ENCODE results near the gene FAM3A.
"Not testable (repeated sequence)": the region's sequence is repeated elsewhere in the genome, so short reads cannot be mapped to it uniquely, and the experiment has no call there.

DNA sequence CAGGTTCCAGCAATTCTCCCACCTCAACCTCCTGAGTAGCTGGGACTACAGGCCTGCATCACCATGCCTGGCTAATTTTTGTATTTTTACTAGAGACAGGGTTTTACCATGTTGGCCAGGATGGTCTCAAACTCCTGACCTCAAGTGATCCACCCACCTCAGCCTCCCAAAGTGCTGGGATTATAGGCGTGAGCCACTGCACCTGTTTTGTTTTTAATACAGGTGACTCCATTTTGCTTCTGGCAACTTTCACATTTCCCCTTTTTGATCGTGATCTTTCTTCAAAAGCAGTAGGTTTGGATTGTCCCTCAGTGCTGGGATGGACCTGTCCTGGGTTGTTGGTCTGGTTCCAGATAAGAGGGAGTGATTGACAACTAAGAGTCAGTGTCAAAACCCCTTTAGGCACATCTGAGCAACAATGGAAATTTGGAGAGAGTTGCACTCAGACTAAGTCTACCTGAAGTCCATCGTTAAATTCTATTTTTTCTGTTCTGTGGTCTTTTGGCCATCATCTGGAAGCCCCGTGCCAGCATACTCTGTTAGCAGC lies 19.4 kb downstream of the FAM3A start:
- TF ChIP-seq, protein P1, sequence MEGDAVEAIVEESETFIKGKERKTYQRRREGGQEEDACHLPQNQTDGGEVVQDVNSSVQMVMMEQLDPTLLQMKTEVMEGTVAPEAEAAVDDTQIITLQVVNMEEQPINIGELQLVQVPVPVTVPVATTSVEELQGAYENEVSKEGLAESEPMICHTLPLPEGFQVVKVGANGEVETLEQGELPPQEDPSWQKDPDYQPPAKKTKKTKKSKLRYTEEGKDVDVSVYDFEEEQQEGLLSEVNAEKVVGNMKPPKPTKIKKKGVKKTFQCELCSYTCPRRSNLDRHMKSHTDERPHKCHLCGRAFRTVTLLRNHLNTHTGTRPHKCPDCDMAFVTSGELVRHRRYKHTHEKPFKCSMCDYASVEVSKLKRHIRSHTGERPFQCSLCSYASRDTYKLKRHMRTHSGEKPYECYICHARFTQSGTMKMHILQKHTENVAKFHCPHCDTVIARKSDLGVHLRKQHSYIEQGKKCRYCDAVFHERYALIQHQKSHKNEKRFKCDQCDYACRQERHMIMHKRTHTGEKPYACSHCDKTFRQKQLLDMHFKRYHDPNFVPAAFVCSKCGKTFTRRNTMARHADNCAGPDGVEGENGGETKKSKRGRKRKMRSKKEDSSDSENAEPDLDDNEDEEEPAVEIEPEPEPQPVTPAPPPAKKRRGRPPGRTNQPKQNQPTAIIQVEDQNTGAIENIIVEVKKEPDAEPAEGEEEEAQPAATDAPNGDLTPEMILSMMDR (IDR thresholded peaks at IDR 0.05 in 2 of 3, conservative IDR thresholded peaks at IDR 0.05 in 1 of 3; ENCODE audit: control insufficient read depth in 2 of 3, extremely low read depth in 1 of 3, insufficient read depth in 1 of 3, low read depth in 3 of 3, low read length in 3 of 3) = not testable (repeated sequence)
- TF ChIP-seq ZNF384 (IDR thresholded peaks at IDR 0.05; ENCODE audit: borderline replicate concordance, low read depth, low read length); FOXM1 (IDR thresholded peaks at IDR 0.05; ENCODE audit: low read depth, low read length): not testable (repeated sequence)
